RWPE2 (cell line): ENCODE results near the gene LAPTM5.

ENCODE experiments used
- ATAC-seq: fragments of 200-7000 bp; cut with Tn5 transposase; 3 replicates; pipeline ENCODE4 v1.9.1; 2021; ENCODE audit warnings: low read depth
- DNase-seq: peaks from one replicate; pipeline ENCODE4 v3.0.0-alpha.2; 2020; ENCODE audit warnings: low spot score
- H3K27ac ChIP-seq: fragments of 450-650 bp; 2 replicates; pipeline ENCODE4 v1.5.1; 2017; ENCODE audit warnings: mild to moderate bottlenecking; ENCODE audit not compliant: poor library complexity, severe bottlenecking
- H3K27me3 ChIP-seq: fragments of 250-450 bp; sonication (Bioruptor Pico); 2 replicates; pipeline ENCODE4 v1.5.1; 2021; ENCODE audit warnings: mild to moderate bottlenecking, moderate library complexity; ENCODE audit not compliant: insufficient read depth, poor library complexity, severe bottlenecking
- H3K36me3 ChIP-seq: fragments of 250-450 bp; sonication (Bioruptor Pico); 2 replicates; pipeline ENCODE4 v1.5.1; 2020; ENCODE audit warnings: low read depth, mild to moderate bottlenecking, moderate library complexity
- H3K4me1 ChIP-seq: fragments of 250-450 bp; sonication (Bioruptor Pico); 2 replicates; pipeline ENCODE4 v1.5.1; 2021; ENCODE audit warnings: mild to moderate bottlenecking, moderate library complexity; ENCODE audit not compliant: insufficient read depth, poor library complexity, severe bottlenecking
- H3K4me3 ChIP-seq: fragments of 250-450 bp; sonication (Bioruptor Pico); 2 replicates; pipeline ENCODE4 v1.5.1; 2021; ENCODE audit warnings: mild to moderate bottlenecking, moderate library complexity; ENCODE audit not compliant: severe bottlenecking
- H3K9me3 ChIP-seq: fragments of 250-450 bp; sonication (Bioruptor Pico); 2 replicates; pipeline ENCODE4 v1.5.1; 2021; ENCODE audit warnings: mild to moderate bottlenecking, moderate library complexity; ENCODE audit not compliant: severe bottlenecking
- TF ChIP-seq, protein P1 (sequence below): fragments of 450-650 bp; IDR thresholded peaks from one replicate; pipeline ENCODE4 v1.5.1; 2017; ENCODE audit warnings: mild to moderate bottlenecking, moderate library complexity; ENCODE audit not compliant: poor library complexity, severe bottlenecking

Gene LAPTM5

GRCh38 chr1:30765556-30766434 is 8.2 kb upstream of the LAPTM5 start:
- DNase-seq = no peak
- ATAC-seq = no peak
- no peak overlapping the region for H3K27ac ChIP-seq
- H3K4me3 ChIP-seq = no peak overlapping the region
- H3K4me1 ChIP-seq = no peaks in the 10 kb centered on the region
- H3K27me3 ChIP-seq = no peaks in the 10 kb centered on the region
- no peaks in the 10 kb centered on the region for H3K36me3 ChIP-seq
- no peaks in the 10 kb centered on the region for H3K9me3 ChIP-seq
- TF ChIP-seq, protein P1, sequence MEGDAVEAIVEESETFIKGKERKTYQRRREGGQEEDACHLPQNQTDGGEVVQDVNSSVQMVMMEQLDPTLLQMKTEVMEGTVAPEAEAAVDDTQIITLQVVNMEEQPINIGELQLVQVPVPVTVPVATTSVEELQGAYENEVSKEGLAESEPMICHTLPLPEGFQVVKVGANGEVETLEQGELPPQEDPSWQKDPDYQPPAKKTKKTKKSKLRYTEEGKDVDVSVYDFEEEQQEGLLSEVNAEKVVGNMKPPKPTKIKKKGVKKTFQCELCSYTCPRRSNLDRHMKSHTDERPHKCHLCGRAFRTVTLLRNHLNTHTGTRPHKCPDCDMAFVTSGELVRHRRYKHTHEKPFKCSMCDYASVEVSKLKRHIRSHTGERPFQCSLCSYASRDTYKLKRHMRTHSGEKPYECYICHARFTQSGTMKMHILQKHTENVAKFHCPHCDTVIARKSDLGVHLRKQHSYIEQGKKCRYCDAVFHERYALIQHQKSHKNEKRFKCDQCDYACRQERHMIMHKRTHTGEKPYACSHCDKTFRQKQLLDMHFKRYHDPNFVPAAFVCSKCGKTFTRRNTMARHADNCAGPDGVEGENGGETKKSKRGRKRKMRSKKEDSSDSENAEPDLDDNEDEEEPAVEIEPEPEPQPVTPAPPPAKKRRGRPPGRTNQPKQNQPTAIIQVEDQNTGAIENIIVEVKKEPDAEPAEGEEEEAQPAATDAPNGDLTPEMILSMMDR = no peak

DNA sequence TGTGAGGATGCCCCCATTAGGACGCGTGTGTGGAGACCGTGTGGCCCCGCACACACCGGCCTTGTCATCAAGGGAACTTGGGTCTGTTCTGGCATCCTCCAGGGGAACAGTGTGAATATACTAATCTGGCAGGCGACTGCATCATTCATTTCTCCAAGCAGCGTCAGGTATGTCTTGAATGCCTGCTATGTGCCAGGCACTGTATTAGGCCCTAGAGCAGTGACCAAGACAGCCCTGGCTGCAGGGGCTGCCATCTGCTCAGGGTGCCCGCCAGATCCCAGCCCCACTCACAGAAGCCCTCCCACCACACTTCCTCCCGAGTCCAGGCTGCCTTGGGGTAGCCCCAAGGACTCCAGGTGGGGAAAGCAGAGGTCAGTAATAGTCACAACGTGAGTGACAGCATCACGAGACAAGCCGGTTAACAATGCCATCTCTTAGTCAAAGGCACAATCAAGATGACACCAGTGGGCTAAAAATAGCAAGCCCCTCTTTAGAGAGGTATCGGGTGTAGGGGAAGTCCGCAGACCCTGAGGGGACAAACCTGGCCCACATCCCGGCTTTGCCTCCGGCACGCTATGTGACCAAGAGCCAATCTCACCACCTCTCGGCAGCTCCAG is 7.5 kb upstream of the LAPTM5 start:
- ATAC-seq = no peak
- Histone ChIP-seq H3K4me1 (no peaks in the 10 kb centered on the region), H3K36me3 (no peaks in the 10 kb centered on the region), H3K4me3 (no peak overlapping the region), H3K27ac (no peak overlapping the region), H3K27me3 (no peaks in the 10 kb centered on the region), H3K9me3 (no peaks in the 10 kb centered on the region)
- no peak for DNase-seq
- TF ChIP-seq, protein P1 = no peak

DNA sequence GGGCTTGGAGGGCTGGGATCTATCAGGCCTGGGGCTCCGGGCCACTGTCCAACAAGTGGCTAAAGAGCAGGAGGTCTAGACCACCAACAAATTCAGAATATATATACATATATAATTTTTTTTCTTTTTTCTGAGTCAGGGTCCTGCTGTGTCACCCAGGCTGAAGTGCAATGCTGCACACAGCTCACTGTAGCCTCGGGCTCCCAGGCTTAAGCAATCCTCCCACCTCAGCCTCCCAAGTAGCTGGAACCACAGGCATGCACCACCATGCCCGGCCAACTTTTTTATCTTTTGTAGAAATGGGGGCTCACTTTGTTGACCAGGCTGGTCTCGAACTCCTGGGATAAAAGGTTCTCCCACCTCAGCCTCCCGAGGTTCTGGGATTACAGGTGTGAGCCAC is 6.8 kb upstream of the LAPTM5 start:
- Histone ChIP-seq H3K9me3 (no peaks in the 10 kb centered on the region), H3K4me1 (no peaks in the 10 kb centered on the region), H3K27ac (no peak overlapping the region), H3K4me3 (no peak overlapping the region), H3K27me3 (no peaks in the 10 kb centered on the region), H3K36me3 (no peaks in the 10 kb centered on the region)
- ATAC-seq (no peak), DNase-seq (no peak)
- TF ChIP-seq, protein P1 = no peak

DNA sequence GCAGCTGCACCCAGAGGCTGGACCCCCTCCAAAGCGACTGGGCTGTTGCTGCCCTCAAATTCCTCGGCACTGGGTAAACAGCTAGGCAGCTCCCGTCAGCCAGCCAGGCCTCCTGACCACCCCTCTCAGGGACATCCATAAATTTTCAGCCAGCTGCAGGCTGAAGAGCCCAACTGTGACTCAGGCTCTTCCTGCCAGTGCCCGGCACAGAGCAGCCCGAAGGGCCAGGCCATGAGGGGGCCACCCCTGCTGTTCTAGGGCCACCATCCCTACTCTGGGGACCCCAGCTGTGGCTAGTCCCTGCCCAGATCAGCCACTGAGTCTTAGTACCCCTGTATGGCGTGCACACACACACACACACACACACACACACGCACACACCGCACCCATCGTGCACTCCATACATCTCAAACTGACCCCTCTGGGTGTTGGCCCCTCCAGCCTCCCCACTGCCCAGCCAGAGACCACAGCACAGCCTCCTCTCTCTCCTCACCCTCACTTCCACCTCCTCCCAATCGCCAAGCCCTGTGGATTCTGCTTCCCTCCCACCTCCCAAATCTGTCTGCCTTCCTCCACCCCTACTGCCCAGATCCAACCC is 6.2 kb upstream of the LAPTM5 start:
- Histone ChIP-seq H3K4me1 (no peaks in the 10 kb centered on the region), H3K27ac (no peak overlapping the region), H3K9me3 (no peaks in the 10 kb centered on the region), H3K27me3 (no peaks in the 10 kb centered on the region), H3K36me3 (no peaks in the 10 kb centered on the region), H3K4me3 (no peak overlapping the region)
- no peak for DNase-seq
- ATAC-seq = no peak
- TF ChIP-seq, protein P1 = no peak
